Breast epithelium (tissue), 3 donors: ENCODE data around the gene KDM4B.

Experiments used
- POLR2A ChIP-seq: fragments of 450-650 bp; IDR thresholded peaks from one replicate; pipeline ENCODE4 v1.6.1; 2016; ENCODE audit warnings: antibody characterized with exemption, mild to moderate bottlenecking, moderate library complexity
- TF ChIP-seq, protein P1 (sequence below), 3 donors: fragments of 450-650 bp; IDR thresholded peaks; one replicate each; pipeline ENCODE4 v1.5.1; 2016 to 2017; ENCODE audit warnings: antibody characterized with exemption in 3 of 3, mild to moderate bottlenecking in 3 of 3, moderate library complexity in 3 of 3

DNA sequence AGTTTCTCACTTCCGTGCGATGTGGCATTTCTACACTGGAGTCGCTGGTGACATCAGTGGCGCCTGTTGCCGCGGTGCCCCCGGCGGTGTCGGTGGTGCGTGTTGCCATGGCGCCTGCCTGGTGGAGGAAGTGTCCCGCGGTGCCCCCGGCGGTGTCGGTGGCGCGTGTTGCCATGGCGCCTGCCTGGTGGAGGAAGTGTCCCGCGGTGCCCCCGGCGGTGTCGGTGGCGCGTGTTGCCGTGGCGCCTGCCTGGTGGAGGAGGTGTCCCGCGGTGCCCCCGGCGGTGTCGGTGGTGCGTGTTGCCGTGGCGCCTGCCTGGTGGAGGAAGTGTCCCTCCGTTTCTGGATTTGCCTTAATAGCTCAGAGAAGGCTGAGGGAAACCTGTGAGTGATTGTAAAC, 127.6 kb downstream of the KDM4B start:
- TF ChIP-seq, protein P1, sequence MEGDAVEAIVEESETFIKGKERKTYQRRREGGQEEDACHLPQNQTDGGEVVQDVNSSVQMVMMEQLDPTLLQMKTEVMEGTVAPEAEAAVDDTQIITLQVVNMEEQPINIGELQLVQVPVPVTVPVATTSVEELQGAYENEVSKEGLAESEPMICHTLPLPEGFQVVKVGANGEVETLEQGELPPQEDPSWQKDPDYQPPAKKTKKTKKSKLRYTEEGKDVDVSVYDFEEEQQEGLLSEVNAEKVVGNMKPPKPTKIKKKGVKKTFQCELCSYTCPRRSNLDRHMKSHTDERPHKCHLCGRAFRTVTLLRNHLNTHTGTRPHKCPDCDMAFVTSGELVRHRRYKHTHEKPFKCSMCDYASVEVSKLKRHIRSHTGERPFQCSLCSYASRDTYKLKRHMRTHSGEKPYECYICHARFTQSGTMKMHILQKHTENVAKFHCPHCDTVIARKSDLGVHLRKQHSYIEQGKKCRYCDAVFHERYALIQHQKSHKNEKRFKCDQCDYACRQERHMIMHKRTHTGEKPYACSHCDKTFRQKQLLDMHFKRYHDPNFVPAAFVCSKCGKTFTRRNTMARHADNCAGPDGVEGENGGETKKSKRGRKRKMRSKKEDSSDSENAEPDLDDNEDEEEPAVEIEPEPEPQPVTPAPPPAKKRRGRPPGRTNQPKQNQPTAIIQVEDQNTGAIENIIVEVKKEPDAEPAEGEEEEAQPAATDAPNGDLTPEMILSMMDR (IDR thresholded peaks at IDR 0.05), result no peak
- no peak for TF ChIP-seq POLR2A
